H9 (cell line): Measurements from ENCODE around the gene GRIA4. TPM values are rescaled to one million over a fixed set of nuclear protein-coding genes. Genes with fewer than 3 reads are reported as not detected.

ENCODE experiments used
- DNase-seq: peaks from one replicate; pipeline ENCODE4 v3.0.0-alpha.2; 2017
- H2AFZ ChIP-seq: one replicate; pipeline ENCODE4 v1.6.1; 2013; ENCODE audit warnings: mild to moderate bottlenecking, low read length, control low read depth, moderate library complexity
- H2AK5ac ChIP-seq: 2 replicates; pipeline ENCODE4 v1.6.1; 2013; ENCODE audit warnings: low read length, control low read depth, mixed read lengths; ENCODE audit not compliant: insufficient read length
- H2BK120ac ChIP-seq: one replicate; pipeline ENCODE4 v1.6.1; 2013; ENCODE audit warnings: low read depth, mild to moderate bottlenecking, low read length, control low read depth, inconsistent platforms; ENCODE audit not compliant: poor library complexity, severe bottlenecking
- H2BK12ac ChIP-seq: 2 replicates; pipeline ENCODE4 v1.6.1; 2013; ENCODE audit warnings: low read length, control low read depth, mixed read lengths, low read depth; ENCODE audit not compliant: insufficient read length
- H2BK15ac ChIP-seq: 2 replicates; pipeline ENCODE4 v1.6.1; 2013; ENCODE audit warnings: low read depth, low read length, control low read depth
- H2BK20ac ChIP-seq: one replicate; pipeline ENCODE4 v1.6.1; 2013; ENCODE audit warnings: low read depth, mild to moderate bottlenecking, low read length, control low read depth, inconsistent platforms; ENCODE audit not compliant: poor library complexity, severe bottlenecking
- H2BK5ac ChIP-seq: 2 replicates; pipeline ENCODE4 v1.6.1; 2013; ENCODE audit warnings: low read length, control low read depth, mixed read lengths; ENCODE audit not compliant: insufficient read length
- H3K14ac ChIP-seq: 2 replicates; pipeline ENCODE4 v1.6.1; 2013; ENCODE audit warnings: low read length, control low read depth; ENCODE audit not compliant: insufficient read depth
- H3K18ac ChIP-seq: 2 replicates; pipeline ENCODE4 v1.6.1; 2013; ENCODE audit warnings: low read depth, mild to moderate bottlenecking, mixed read lengths, low read length, control low read depth; ENCODE audit not compliant: insufficient read length
- H3K23ac ChIP-seq: 2 replicates; pipeline ENCODE4 v1.6.1; 2013; ENCODE audit warnings: low read length, control low read depth, mixed read lengths, low read depth; ENCODE audit not compliant: insufficient read length
- H3K23me2 ChIP-seq: 2 replicates; pipeline ENCODE4 v1.6.1; 2013; ENCODE audit warnings: low read depth, mild to moderate bottlenecking, mixed read lengths, low read length, control low read depth; ENCODE audit not compliant: insufficient read length, poor library complexity, severe bottlenecking
- H3K27ac ChIP-seq: 2 replicates; pipeline ENCODE4 v1.5.1; 2013; ENCODE audit warnings: low read length, control low read depth, mixed read lengths, low read depth; ENCODE audit not compliant: insufficient read length
- H3K27me3 ChIP-seq: 2 replicates; pipeline ENCODE4 v1.6.1; 2013; ENCODE audit warnings: low read length, control low read depth, inconsistent platforms; ENCODE audit not compliant: insufficient read depth
- H3K4ac ChIP-seq: 2 replicates; pipeline ENCODE4 v1.6.1; 2013; ENCODE audit warnings: low read depth, mild to moderate bottlenecking, control low read depth, inconsistent platforms, low read length, moderate library complexity
- H3K4me1 ChIP-seq: 2 replicates; pipeline ENCODE4 v1.6.1; 2013; ENCODE audit warnings: low read length, control low read depth, inconsistent platforms; ENCODE audit not compliant: insufficient read depth
- H3K4me2 ChIP-seq: 2 replicates; pipeline ENCODE4 v1.6.1; 2013; ENCODE audit warnings: low read length, control low read depth, mixed read lengths; ENCODE audit not compliant: insufficient read length, insufficient read depth
- H3K56ac ChIP-seq: 2 replicates; pipeline ENCODE4 v1.6.1; 2013; ENCODE audit warnings: low read depth, mild to moderate bottlenecking, mixed read lengths, low read length, control low read depth; ENCODE audit not compliant: insufficient read length
- H3K79me1 ChIP-seq: 2 replicates; pipeline ENCODE4 v1.6.1; 2013; ENCODE audit warnings: low read depth, mild to moderate bottlenecking, moderate library complexity, low read length, control low read depth, inconsistent platforms; ENCODE audit not compliant: insufficient read depth, poor library complexity, severe bottlenecking
- H3K79me2 ChIP-seq: 2 replicates; pipeline ENCODE4 v1.6.1; 2013; ENCODE audit warnings: low read length, control low read depth, inconsistent platforms; ENCODE audit not compliant: insufficient read depth
- H3K9ac ChIP-seq: 2 replicates; pipeline ENCODE4 v1.6.1; 2013; ENCODE audit warnings: low read length, control low read depth, mixed read lengths; ENCODE audit not compliant: insufficient read length; ENCODE audit errors: extremely low read depth
- H3K9me3 ChIP-seq: one replicate; pipeline ENCODE4 v1.6.1; 2013; ENCODE audit warnings: low read depth, low read length, inconsistent platforms; ENCODE audit not compliant: control insufficient read depth
- H3T11ph ChIP-seq: one replicate; pipeline ENCODE4 v1.6.1; 2013; ENCODE audit warnings: mild to moderate bottlenecking, low read length, control low read depth, inconsistent platforms
- H4K20me1 ChIP-seq: one replicate; pipeline ENCODE4 v1.6.1; 2013; ENCODE audit not compliant: control insufficient read depth, insufficient read length, insufficient read depth
- H4K5ac ChIP-seq: 2 replicates; pipeline ENCODE4 v1.6.1; 2013; ENCODE audit warnings: low read depth, mild to moderate bottlenecking, mixed read lengths, low read length, control low read depth; ENCODE audit not compliant: insufficient read length
- H4K8ac ChIP-seq: replicated peaks from 2 replicates; pipeline ENCODE4 v1.6.1; 2013; ENCODE audit warnings: low read length, control low read depth, mixed read lengths, low read depth; ENCODE audit not compliant: insufficient read length
- H4K91ac ChIP-seq: 2 replicates; pipeline ENCODE4 v1.6.1; 2013; ENCODE audit warnings: low read depth, mild to moderate bottlenecking, moderate library complexity, mixed read lengths, low read length, control low read depth; ENCODE audit not compliant: insufficient read length
- H3K27ac Mint-ChIP-seq, 3 experiments: 2 replicates in 2 of 3; 3 replicates in 1 of 3; pipeline ENCODE4 v1.8.0; 2020 to 2021; ENCODE audit warnings: mixed read lengths in 3 of 3, mild to moderate bottlenecking in 1 of 3, moderate library complexity in 1 of 3
- H3K27me3 Mint-ChIP-seq: 2 replicates; pipeline ENCODE4 v1.8.0; 2021; ENCODE audit warnings: low read depth, mild to moderate bottlenecking, moderate library complexity, mixed read lengths
- H3K36me3 Mint-ChIP-seq, 3 experiments: 2 replicates in 2 of 3; 3 replicates in 1 of 3; pipeline ENCODE4 v1.8.0; 2020 to 2021; ENCODE audit warnings: low read depth in 3 of 3, mixed read lengths in 3 of 3; ENCODE audit not compliant: insufficient read depth in 1 of 3
- H3K4me1 Mint-ChIP-seq, 2 experiments: 2 replicates each; pipeline ENCODE4 v1.8.0; 2020; ENCODE audit warnings: mixed read lengths in 2 of 2
- H3K4me3 Mint-ChIP-seq, 2 experiments: 2 replicates in 1 of 2; 3 replicates in 1 of 2; pipeline ENCODE4 v1.8.0; 2020 to 2021; ENCODE audit warnings: mild to moderate bottlenecking in 2 of 2, mixed read lengths in 2 of 2, moderate library complexity in 1 of 2
- H3K9me3 Mint-ChIP-seq, 2 experiments: 2 replicates in 1 of 2; 3 replicates in 1 of 2; pipeline ENCODE4 v1.8.0; 2020; ENCODE audit warnings: mild to moderate bottlenecking in 2 of 2, mixed read lengths in 2 of 2, moderate library complexity in 1 of 2
- CTCF ChIP-seq: fragments of 200-600 bp; sonication (generic); conservative IDR thresholded peaks from 3 replicates; pipeline ENCODE4 v1.8.0; 2021; ENCODE audit warnings: antibody characterized with exemption, mild to moderate bottlenecking
- total RNA-seq: library from RNA; stranded (reverse); gene quantifications from 2 replicates; pipeline ENCODE4 v1.2.1, GENCODE V29; 2021

Gene GRIA4
- total RNA-seq, 1 experiment from 2014 or later, result 0.83 TPM

- no peaks in the 10 kb centered on the region for H3K79me2 ChIP-seq
- Mint-ChIP-seq H3K36me3 (no peaks in the 10 kb centered on the region), H3K27me3 (no peaks in the 10 kb centered on the region), H3K9me3 (peaks cover 0 to 2% of the 10 kb centered on the region in 2 experiments; a peak in 1 of 5 replicates), H3K27ac (no peak overlapping the region), H3K4me3 (no peak overlapping the region), H3K4me1 (peaks cover 0 to 6% of the 10 kb centered on the region in 2 experiments; a peak in 2 of 4 replicates)
- H2BK15ac ChIP-seq, result no peak overlapping the region
- no peak overlapping the region for H3K23ac ChIP-seq
- no peak overlapping the region for H4K91ac ChIP-seq
- no peak overlapping the region for H3K56ac ChIP-seq
- H2BK20ac ChIP-seq, result no peak overlapping the region
- DNase-seq, result no peak
- H3K23me2 ChIP-seq, result no peaks in the 10 kb centered on the region
- H3K14ac ChIP-seq, result no peak overlapping the region
- H4K20me1 ChIP-seq, result no peaks in the 10 kb centered on the region
- H3K4ac ChIP-seq, result no peak overlapping the region
- no peaks in the 10 kb centered on the region for H3K9me3 ChIP-seq
- H3T11ph ChIP-seq, result no peak overlapping the region
- no peak overlapping the region for H3K4me2 ChIP-seq
- H3K18ac ChIP-seq, result no peak overlapping the region
- no peaks in the 10 kb centered on the region for H3K79me1 ChIP-seq
- H3K4me1 ChIP-seq, result no peaks in the 10 kb centered on the region
- H3K27me3 ChIP-seq, result no peaks in the 10 kb centered on the region
- H4K8ac ChIP-seq, result no peak overlapping the region
- no peak overlapping the region for H2AK5ac ChIP-seq
- H3K27ac ChIP-seq, result no peak overlapping the region
- H3K9ac ChIP-seq, result no peak overlapping the region
- no peak overlapping the region for H4K5ac ChIP-seq
- TF ChIP-seq CTCF, result no peak
- H2AFZ ChIP-seq, result no peak overlapping the region
- H2BK5ac ChIP-seq, result no peak overlapping the region
- no peak overlapping the region for H2BK120ac ChIP-seq
- H2BK12ac ChIP-seq, result no peak overlapping the region
These were observed 31.6 kb downstream of the GRIA4 start for GRCh38 chr11:105641433-105641832.
